ENCODE data around the gene N4BP2. TPM values are rescaled to one million over a fixed set of nuclear protein-coding genes. Genes with fewer than 3 reads are reported as not detected.

The N4BP2 gene
- total and polyA plus RNA-seq, 2 experiments from 2014 or later = 11.2 to 28.8 TPM

DNA sequence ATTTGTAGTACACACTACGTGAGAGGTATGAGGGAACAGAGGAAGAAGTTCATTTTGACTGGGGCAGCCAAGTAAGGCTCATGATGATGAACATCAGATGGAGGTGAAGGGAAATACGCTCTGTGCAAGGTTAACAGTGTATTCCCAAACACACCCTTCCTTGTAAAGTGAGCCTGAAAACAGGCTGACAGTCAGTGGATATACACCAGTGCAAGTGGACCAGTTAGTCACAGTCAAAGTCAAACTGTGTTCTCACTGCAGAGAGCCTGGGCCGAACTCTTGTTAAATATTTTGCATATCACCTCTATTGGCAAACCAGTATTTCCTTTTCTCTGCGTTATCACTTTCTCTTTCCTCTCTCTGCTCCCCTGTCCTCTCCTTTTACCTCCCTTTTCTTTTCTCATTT is 116.8 kb downstream of the N4BP2 start:
- no peaks in the 10 kb centered on the region for H3K27me3 ChIP-seq
- 66% methylated on average over 4 of the region's 4 CpGs for WGBS (ENCODE audit: low lambda C conversion rate, missing lambda C conversion rate)
- no peak overlapping the region for H3K4me3 ChIP-seq
- H4K20me1 ChIP-seq (ENCODE audit: insufficient read depth, poor library complexity, severe bottlenecking) = no peaks in the 10 kb centered on the region
- H3K36me3 ChIP-seq (replicated peaks; ENCODE audit: insufficient read depth, low read depth) = no peaks in the 10 kb centered on the region
- H2AFZ ChIP-seq = no peak overlapping the region
- no peaks in the 10 kb centered on the region for H3K4me1 ChIP-seq (ENCODE audit: insufficient read depth)
- H3K9me3 ChIP-seq (ENCODE audit: low read depth) = no peaks in the 10 kb centered on the region
- TF ChIP-seq EZH2phosphoT487 (IDR thresholded peaks at IDR 0.05; ENCODE audit: low read depth, severe bottlenecking, unreplicated experiment) (no peak), EZH2 (IDR thresholded peaks at IDR 0.05; ENCODE audit: borderline replicate concordance) (no peak), CTCF (IDR thresholded peaks at IDR 0.05; ENCODE audit: poor library complexity) (no peak)
- no peak overlapping the region for H3K27ac ChIP-seq
- no peak overlapping the region for H3K4me2 ChIP-seq
- DNase-seq (ENCODE audit: low spot score) = no peak
- H3K9me2 ChIP-seq (replicated peaks; ENCODE audit: insufficient read depth) = no peaks in the 10 kb centered on the region
- no peaks in the 10 kb centered on the region for H3K79me2 ChIP-seq

- H2AFZ ChIP-seq = peak overlapping the region; percentile 20
- 51% methylated on average over 10 of the region's 10 CpGs for WGBS (ENCODE audit: low lambda C conversion rate, missing lambda C conversion rate)
- peak overlapping the region; percentile 61 for H3K4me2 ChIP-seq
- H3K9me3 ChIP-seq (ENCODE audit: low read depth) = no peaks in the 10 kb centered on the region
- no peaks in the 10 kb centered on the region for H3K79me2 ChIP-seq
- no peak overlapping the region for H3K4me3 ChIP-seq
- H3K27ac ChIP-seq = no peak overlapping the region
- TF ChIP-seq EZH2 (IDR thresholded peaks at IDR 0.05; ENCODE audit: borderline replicate concordance) (no peak), EZH2phosphoT487 (IDR thresholded peaks at IDR 0.05; ENCODE audit: low read depth, severe bottlenecking, unreplicated experiment) (no peak), CTCF (IDR thresholded peaks at IDR 0.05; ENCODE audit: poor library complexity) (no peak)
- H3K9me2 ChIP-seq (replicated peaks; ENCODE audit: insufficient read depth) = no peaks in the 10 kb centered on the region
- no peaks in the 10 kb centered on the region for H3K4me1 ChIP-seq (ENCODE audit: insufficient read depth)
- no peaks in the 10 kb centered on the region for H4K20me1 ChIP-seq (ENCODE audit: insufficient read depth, poor library complexity, severe bottlenecking)
- DNase-seq (ENCODE audit: low spot score) = no peak
- H3K36me3 ChIP-seq (replicated peaks; ENCODE audit: insufficient read depth, low read depth) = no peaks in the 10 kb centered on the region
- H3K27me3 ChIP-seq = no peaks in the 10 kb centered on the region
Observed at GRCh38 chr4:40176602-40177001, 120.0 kb downstream of the N4BP2 start.

DNA sequence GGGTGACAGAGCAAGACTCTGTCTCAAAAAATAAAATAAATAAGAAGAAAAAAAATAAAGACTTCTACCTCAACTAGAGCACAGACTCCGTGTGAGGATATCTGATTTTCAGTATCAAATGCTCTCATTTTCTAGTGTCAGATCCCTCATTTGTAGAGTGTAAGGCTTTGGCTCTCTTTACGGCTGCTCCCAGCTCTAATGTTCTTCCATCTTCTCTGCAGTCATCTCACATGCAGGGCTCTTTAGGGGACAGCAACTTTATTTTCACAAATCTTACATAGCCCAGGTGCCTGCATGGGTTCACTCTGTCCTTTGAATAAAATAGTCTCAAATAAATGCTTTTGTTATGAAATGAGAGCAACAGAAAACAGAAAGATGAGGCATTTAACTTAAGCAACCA is 120.9 kb downstream of the N4BP2 start:
- H3K4me3 ChIP-seq = no peak overlapping the region
- no peak overlapping the region for H3K4me2 ChIP-seq
- no peak for TF ChIP-seq EZH2phosphoT487 (IDR thresholded peaks at IDR 0.05; ENCODE audit: low read depth, severe bottlenecking, unreplicated experiment)
- DNase-seq (ENCODE audit: low spot score) = no peak
- no peaks in the 10 kb centered on the region for H4K20me1 ChIP-seq (ENCODE audit: insufficient read depth, poor library complexity, severe bottlenecking)
- H3K27ac ChIP-seq = no peak overlapping the region
- 88% methylated on average over 2 of the region's 2 CpGs for WGBS (ENCODE audit: low lambda C conversion rate, missing lambda C conversion rate)
- no peaks in the 10 kb centered on the region for H3K36me3 ChIP-seq (replicated peaks; ENCODE audit: insufficient read depth, low read depth)
- no peaks in the 10 kb centered on the region for H3K9me3 ChIP-seq (ENCODE audit: low read depth)
- no peaks in the 10 kb centered on the region for H3K79me2 ChIP-seq
- H2AFZ ChIP-seq = no peak overlapping the region
- no peaks in the 10 kb centered on the region for H3K27me3 ChIP-seq
- no peaks in the 10 kb centered on the region for H3K4me1 ChIP-seq (ENCODE audit: insufficient read depth)
- H3K9me2 ChIP-seq (replicated peaks; ENCODE audit: insufficient read depth) = no peaks in the 10 kb centered on the region

DNA sequence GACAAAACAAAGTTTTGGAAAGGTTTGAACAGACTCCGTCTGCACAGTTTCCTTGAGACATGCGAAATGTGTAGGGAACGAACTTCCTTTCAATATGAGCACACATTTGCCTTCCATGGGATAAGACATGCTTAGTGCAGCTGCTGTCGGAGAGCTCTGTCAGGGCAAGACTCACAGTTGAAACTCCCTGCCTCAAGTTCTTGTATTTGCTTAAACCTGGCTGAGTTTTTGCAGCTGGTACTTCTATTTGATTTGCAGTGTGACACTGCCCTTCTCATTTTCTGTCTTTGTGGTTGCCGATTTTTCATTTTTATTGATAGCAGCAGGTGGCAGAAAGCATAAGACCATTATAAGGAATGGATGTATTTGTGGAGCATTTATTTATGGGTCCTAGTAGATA is 122.0 kb downstream of the N4BP2 start:
- DNase-seq (ENCODE audit: low spot score) = no peak
- Histone ChIP-seq H3K4me1 (ENCODE audit: insufficient read depth) (no peaks in the 10 kb centered on the region), H3K79me2 (no peaks in the 10 kb centered on the region), H2AFZ (no peak overlapping the region), H3K9me3 (ENCODE audit: low read depth) (no peaks in the 10 kb centered on the region), H3K4me2 (no peak overlapping the region), H3K27ac (no peak overlapping the region), H3K4me3 (no peak overlapping the region), H3K9me2 (replicated peaks; ENCODE audit: insufficient read depth) (no peaks in the 10 kb centered on the region), H3K36me3 (replicated peaks; ENCODE audit: insufficient read depth, low read depth) (no peaks in the 10 kb centered on the region), H3K27me3 (no peaks in the 10 kb centered on the region), H4K20me1 (ENCODE audit: insufficient read depth, poor library complexity, severe bottlenecking) (no peaks in the 10 kb centered on the region)
- 60% methylated on average over 5 of the region's 5 CpGs for WGBS (ENCODE audit: low lambda C conversion rate, missing lambda C conversion rate)
- TF ChIP-seq CTCF (IDR thresholded peaks at IDR 0.05; ENCODE audit: poor library complexity) (no peak), EZH2 (IDR thresholded peaks at IDR 0.05; ENCODE audit: borderline replicate concordance) (no peak), EZH2phosphoT487 (IDR thresholded peaks at IDR 0.05; ENCODE audit: low read depth, severe bottlenecking, unreplicated experiment) (no peak)

Measured in hepatocyte (in vitro differentiated cells).